Loucy (cell line): ENCODE results near the gene POLE4.

Experiments used
- H2AFZ ChIP-seq: fragments of 200-600 bp; sonication (generic); 2 replicates; pipeline ENCODE4 v1.6.0; 2016; ENCODE audit warnings: antibody characterized with exemption, mild to moderate bottlenecking, low read length, moderate library complexity
- H3F3A ChIP-seq: fragments of 200-600 bp; 2 replicates; pipeline ENCODE4 v1.6.0; 2016; ENCODE audit warnings: antibody characterized with exemption, low read depth, mild to moderate bottlenecking
- H3K27me3 ChIP-seq: fragments of 200-600 bp; sonication (generic); 2 replicates; pipeline ENCODE4 v1.6.1; 2014; ENCODE audit warnings: low read length, mild to moderate bottlenecking; ENCODE audit not compliant: insufficient read depth, poor library complexity, severe bottlenecking
- H3K36me3 ChIP-seq: fragments of 200-600 bp; sonication (generic); 2 replicates; pipeline ENCODE4 v1.6.1; 2016; ENCODE audit warnings: low read length; ENCODE audit not compliant: insufficient read depth
- H3K4me1 ChIP-seq: fragments of 200-600 bp; sonication (generic); 2 replicates; pipeline ENCODE4 v1.5.1; 2014; ENCODE audit warnings: low read length, mild to moderate bottlenecking; ENCODE audit not compliant: insufficient read depth, poor library complexity, severe bottlenecking
- H3K4me2 ChIP-seq: fragments of 200-600 bp; sonication (generic); 2 replicates; pipeline ENCODE4 v1.6.0; 2014; ENCODE audit warnings: antibody characterized with exemption, low read length, low read depth, mild to moderate bottlenecking; ENCODE audit not compliant: poor library complexity, severe bottlenecking
- H3K4me3 ChIP-seq: fragments of 200-600 bp; sonication (generic); 2 replicates; pipeline ENCODE4 v1.5.1; 2014; ENCODE audit warnings: low read length, mild to moderate bottlenecking, mixed read lengths; ENCODE audit not compliant: poor library complexity, severe bottlenecking
- H3K79me2 ChIP-seq: fragments of 200-600 bp; sonication (generic); 2 replicates; pipeline ENCODE4 v1.6.1; 2014; ENCODE audit warnings: low read length; ENCODE audit not compliant: insufficient read depth
- H3K9ac ChIP-seq: fragments of 200-600 bp; sonication (generic); 2 replicates; pipeline ENCODE4 v1.6.0; 2014; ENCODE audit warnings: mild to moderate bottlenecking, low read depth, low read length, moderate library complexity; ENCODE audit not compliant: poor library complexity, severe bottlenecking
- H3K9me2 ChIP-seq: fragments of 200-600 bp; sonication (generic); replicated peaks from 2 replicates; pipeline ENCODE4 v1.6.1; 2016; ENCODE audit warnings: low read depth, low read length, mixed read lengths
- H3K9me3 ChIP-seq: fragments of 200-600 bp; sonication (generic); 2 replicates; pipeline ENCODE4 v1.6.1; 2014; ENCODE audit warnings: mild to moderate bottlenecking, antibody characterized with exemption, low read length, low read depth; ENCODE audit not compliant: insufficient read depth
- H4K20me1 ChIP-seq: fragments of 200-600 bp; sonication (generic); 2 replicates; pipeline ENCODE4 v1.6.0; 2014; ENCODE audit warnings: antibody characterized with exemption, low read length, mild to moderate bottlenecking; ENCODE audit not compliant: insufficient read depth, poor library complexity, severe bottlenecking
- EZH2phosphoT487 ChIP-seq: fragments of 200-600 bp; IDR thresholded peaks from 2 replicates; pipeline ENCODE4 v1.6.1; 2018; ENCODE audit warnings: antibody characterized with exemption, mild to moderate bottlenecking, moderate library complexity, borderline replicate concordance
- TF ChIP-seq, protein P1 (sequence below): fragments of 200-600 bp; sonication (generic); conservative IDR thresholded peaks from 2 replicates; pipeline ENCODE4 v1.5.1; 2014; ENCODE audit warnings: mild to moderate bottlenecking, antibody characterized with exemption, low read length

POLE4 gene

DNA sequence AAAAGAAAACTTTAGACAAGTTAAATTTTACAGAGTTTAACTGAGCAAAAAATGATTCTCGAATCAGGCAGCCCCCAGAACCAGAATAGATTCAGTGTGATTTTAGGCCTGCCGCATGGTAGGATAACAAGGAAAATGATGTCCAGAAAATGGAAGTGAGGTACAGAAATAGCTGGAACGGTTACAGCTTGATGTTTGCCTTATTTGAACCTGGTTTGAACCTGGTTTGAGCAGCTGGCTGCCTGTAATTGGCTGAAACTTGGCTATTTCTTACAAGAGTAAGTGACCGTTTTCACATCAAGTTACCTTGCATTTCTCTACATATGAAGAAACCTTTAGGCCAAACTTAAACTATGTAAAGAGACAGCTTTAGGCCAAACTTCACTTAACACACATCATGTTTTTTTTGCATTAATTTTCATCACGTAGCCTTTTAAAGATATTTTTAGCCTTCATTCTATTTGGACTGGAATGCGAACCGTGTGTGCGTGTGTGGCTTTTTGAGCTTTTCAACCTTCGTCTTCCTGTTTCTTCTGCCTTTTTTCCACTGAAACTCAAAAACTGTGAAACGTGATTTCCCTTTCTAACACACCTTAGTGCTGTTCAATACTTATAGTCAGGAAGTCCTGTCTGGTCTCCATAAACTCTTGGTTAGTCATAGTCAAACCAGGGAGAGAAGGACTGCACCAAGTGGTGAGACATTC is 4.5 kb upstream of the POLE4 start:
- no peak overlapping the region for H2AFZ ChIP-seq
- H3K79me2 ChIP-seq: no peaks in the 10 kb centered on the region
- no peaks in the 10 kb centered on the region for H3K9me2 ChIP-seq
- H3K4me3 ChIP-seq: no peak overlapping the region
- H4K20me1 ChIP-seq: no peaks in the 10 kb centered on the region
- H3K4me2 ChIP-seq: no peak overlapping the region
- no peak overlapping the region for H3K9ac ChIP-seq
- no peak for TF ChIP-seq EZH2phosphoT487
- TF ChIP-seq, protein P1, sequence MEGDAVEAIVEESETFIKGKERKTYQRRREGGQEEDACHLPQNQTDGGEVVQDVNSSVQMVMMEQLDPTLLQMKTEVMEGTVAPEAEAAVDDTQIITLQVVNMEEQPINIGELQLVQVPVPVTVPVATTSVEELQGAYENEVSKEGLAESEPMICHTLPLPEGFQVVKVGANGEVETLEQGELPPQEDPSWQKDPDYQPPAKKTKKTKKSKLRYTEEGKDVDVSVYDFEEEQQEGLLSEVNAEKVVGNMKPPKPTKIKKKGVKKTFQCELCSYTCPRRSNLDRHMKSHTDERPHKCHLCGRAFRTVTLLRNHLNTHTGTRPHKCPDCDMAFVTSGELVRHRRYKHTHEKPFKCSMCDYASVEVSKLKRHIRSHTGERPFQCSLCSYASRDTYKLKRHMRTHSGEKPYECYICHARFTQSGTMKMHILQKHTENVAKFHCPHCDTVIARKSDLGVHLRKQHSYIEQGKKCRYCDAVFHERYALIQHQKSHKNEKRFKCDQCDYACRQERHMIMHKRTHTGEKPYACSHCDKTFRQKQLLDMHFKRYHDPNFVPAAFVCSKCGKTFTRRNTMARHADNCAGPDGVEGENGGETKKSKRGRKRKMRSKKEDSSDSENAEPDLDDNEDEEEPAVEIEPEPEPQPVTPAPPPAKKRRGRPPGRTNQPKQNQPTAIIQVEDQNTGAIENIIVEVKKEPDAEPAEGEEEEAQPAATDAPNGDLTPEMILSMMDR: no peak
- H3K9me3 ChIP-seq: no peaks in the 10 kb centered on the region
- H3F3A ChIP-seq: no peaks in the 10 kb centered on the region
- H3K36me3 ChIP-seq: no peaks in the 10 kb centered on the region
- no peaks in the 10 kb centered on the region for H3K27me3 ChIP-seq
- H3K4me1 ChIP-seq: peaks cover 5% of the 10 kb centered on the region

DNA sequence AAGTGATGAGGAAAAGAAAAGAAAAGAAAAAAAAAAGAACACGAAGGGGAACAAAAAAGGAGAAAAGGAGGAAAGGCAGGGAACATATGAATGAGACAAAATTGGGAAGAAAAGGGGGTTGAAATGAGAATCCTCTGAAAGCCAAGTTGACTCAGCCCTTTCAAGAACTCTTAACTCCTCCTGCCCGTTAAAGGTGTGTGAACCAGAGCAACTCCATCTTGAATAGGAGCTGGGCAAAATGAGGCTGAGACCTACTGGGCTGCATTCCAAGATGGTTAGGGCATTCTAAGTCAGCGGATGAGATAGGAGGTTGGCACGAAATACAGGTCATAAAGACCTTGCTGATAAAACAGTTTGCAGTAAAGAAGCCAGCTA is 4.0 kb upstream of the POLE4 start:
- Histone ChIP-seq H3F3A (no peaks in the 10 kb centered on the region), H3K9me2 (no peaks in the 10 kb centered on the region), H3K79me2 (no peaks in the 10 kb centered on the region), H3K4me2 (no peak overlapping the region), H3K9ac (no peak overlapping the region), H3K9me3 (no peaks in the 10 kb centered on the region), H3K27me3 (no peaks in the 10 kb centered on the region), H3K36me3 (no peaks in the 10 kb centered on the region), H3K4me3 (no peak overlapping the region), H2AFZ (no peak overlapping the region), H3K4me1 (peaks cover 10% of the 10 kb centered on the region), H4K20me1 (no peaks in the 10 kb centered on the region)
- no peak for TF ChIP-seq EZH2phosphoT487
- TF ChIP-seq, protein P1: no peak

DNA sequence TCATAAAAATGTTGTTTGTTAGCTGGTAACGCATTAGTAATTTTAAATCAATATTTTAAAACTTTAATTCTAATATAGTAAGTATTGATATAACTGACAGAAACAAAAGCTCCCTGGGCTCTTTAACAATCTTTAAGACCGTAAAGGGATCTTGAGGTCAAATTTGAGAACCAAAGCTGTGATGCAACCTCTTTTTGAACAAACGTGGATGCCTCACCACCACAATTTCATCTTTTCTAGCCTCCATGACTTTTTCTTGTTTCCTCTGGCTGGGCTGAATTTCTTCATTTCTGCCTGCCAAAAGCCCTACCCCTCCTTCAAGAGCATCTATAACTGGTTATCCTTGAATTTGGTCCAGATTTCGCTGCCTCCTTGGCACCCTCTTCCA is 563 bp upstream of the POLE4 start:
- peak overlapping the region; percentile 56 for H3K9ac ChIP-seq
- H3K4me2 ChIP-seq: peak overlapping the region; percentile 82
- no peaks in the 10 kb centered on the region for H3K9me2 ChIP-seq
- H3K27me3 ChIP-seq: no peaks in the 10 kb centered on the region
- H3K36me3 ChIP-seq: no peaks in the 10 kb centered on the region
- H3K4me1 ChIP-seq: peaks cover 17% of the 10 kb centered on the region
- peak overlapping the region; percentile 73 for H3K4me3 ChIP-seq
- no peaks in the 10 kb centered on the region for H3F3A ChIP-seq
- H3K79me2 ChIP-seq: no peaks in the 10 kb centered on the region
- TF ChIP-seq EZH2phosphoT487: no peak
- TF ChIP-seq, protein P1: no peak
- peak overlapping the region; percentile 89 for H2AFZ ChIP-seq
- H3K9me3 ChIP-seq: no peaks in the 10 kb centered on the region
- H4K20me1 ChIP-seq: no peaks in the 10 kb centered on the region
